HG03103 (cell line): ENCODE data around the gene HOXB5.

Experiments
- ATAC-seq: cut with Tn5 transposase; IDR thresholded peaks from one replicate; pipeline ENCODE4 v1.9.1; 2021; ENCODE audit warnings: low read depth; ENCODE audit not compliant: unreplicated experiment

The HOXB5 gene

DNA sequence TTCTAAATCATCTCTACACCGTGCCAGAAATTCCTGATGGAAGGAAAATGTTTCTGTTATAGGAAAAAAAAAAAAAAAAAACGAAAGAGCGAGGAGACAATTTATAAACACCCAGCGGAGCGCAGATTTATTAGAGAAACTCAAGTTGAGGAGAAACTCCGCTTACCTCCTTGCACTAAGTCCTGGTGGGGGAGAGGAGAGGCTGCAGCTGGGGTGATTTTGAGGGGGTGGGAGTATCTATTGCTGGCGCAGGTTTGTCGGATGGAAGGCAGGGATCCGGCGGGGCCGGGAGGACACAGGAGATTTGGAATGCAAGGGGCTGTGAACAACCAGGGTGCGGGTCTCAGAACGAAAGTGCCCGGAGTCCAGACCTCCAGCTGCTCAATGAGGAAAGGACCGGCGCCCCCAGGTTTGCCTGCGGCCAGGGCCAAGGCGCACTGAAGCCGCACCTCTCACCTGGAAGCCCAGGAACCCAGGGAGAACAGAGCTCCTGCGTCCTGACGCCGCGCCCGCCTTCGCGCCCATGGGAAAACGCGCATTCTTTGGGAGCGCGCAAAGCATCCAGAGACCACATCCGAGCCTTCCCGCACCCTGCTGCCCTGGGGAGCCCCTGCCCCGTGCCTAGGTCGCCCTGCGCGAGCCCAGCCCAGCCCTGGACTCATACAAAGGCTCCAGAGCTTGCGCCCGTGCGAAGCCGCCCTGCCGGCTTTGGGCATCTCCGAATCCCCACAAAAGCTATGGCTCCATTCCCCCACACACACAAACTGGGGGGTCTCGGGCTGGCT is 24.1 kb upstream of the HOXB5 start:
- ATAC-seq, result no peak

DNA sequence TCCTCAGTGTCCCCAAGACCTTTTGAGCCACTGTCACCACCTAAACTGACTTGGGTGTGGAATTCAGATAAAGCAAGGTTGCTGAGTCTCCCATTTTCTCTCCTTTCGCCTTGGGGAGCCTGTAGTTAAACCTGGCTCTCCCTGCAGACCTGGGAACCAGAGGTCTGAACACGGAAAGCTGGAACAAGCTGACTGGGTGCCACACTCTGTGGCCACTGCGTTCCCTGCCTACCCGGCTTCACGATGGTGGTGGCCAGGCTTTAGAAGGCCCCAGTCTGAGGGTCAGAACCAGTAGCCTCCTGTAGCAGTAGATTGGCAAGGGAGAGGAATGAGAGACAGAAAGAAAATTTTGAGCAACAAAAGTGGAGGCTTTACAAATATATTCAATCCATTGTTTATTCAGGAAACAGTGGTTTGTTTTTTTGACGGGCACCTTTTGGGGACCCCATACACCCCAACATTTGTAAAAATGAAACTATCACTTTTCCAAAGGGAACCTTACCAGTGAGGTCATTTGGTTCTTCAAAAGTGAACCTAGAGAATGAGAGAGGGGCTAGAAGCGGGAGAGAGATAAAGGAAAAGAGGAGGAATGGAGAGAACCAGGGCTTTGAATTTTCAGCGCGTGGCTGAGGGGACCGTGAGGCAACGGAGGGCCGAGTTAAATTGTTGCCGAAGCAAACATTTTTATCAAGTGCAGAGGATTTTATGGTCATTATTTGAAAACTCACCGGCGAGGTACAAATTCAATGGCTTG is 23.3 kb upstream of the HOXB5 start:
- ATAC-seq, result no peak

DNA sequence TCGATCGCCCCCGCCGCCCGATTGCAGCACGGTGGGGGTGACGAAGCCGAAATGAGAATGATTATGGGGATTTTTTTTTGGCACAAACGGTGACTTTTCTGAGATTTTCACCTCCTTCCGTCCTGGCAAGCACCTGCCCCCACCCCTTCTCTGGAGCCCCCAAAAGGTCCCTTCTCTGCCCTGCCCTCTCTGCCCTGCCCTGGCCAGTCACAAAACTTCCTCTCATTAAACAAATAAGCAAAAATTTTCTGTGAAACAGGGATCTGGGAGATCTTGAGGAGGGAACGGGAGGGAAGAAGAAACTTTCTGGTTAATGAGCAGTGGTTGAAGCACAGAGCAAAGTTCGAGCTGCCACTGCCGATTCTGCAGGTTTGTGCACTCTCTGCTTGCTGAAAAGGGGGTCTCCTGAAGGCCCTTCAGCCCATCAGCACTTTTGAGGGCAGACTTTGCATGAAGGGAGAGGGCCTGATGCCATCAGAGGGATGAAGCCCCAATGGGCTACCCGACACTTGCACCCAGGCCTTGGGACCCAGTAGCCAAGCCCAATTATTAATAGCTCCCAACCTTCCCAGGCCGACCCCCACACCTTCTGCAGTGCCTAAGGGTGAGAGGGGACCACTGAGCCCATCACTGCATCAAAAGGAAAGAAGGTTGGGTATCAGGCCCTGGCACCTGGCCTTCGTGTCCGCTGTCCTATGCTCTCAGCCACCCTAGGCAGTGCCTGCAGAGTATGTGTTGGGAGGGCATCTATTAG is 22.6 kb upstream of the HOXB5 start:
- no peak for ATAC-seq

DNA sequence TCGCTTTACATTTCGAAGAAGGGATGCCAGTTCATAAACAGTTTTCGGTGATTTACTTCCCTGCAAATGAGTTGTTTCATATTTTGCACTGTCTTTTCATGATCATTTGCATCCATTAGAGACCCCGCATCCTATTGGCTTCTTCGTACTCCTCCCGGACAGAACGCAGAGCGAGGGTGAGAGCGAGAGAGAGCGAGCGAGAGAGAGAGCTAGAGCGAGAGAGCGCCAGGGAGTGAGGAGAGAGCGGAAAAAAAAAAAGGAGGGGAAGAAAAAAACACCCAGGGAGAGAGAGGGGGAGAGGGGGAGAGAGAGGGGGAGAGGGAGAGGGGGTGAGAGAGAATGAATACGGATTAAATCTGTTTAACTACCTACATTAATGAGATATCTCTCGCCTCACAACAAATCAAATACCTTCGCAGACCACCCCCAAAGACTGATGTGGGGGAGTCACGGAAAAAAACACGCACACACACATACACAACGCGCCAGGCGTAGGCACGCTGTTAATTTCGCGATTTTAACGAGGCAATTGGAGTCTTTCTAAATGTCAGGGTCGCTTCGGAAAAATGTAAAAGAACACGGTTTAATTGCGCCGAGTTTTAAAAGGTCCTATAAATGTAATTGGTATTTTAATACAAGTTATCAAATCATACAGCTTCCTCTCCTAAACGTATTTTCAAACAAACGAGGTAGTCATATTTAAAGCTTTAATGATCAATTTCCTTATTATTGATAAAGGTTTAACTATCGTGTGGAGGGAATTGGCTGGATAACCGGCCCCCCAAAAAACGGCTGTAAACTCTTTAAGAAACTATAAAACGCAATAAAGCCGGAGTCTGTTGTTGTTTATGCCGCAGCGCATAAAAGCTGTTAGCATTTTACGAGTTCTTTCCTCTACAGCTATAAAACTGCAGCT is 21.7 kb upstream of the HOXB5 start, which contains the start of gene HOXB8:
Gene HOXB8 (minus strand): TSS at position 246 of the 916 bp plus-strand sequence. CDS start 588 bp downstream, outside the sequence.
- no peak for ATAC-seq

DNA sequence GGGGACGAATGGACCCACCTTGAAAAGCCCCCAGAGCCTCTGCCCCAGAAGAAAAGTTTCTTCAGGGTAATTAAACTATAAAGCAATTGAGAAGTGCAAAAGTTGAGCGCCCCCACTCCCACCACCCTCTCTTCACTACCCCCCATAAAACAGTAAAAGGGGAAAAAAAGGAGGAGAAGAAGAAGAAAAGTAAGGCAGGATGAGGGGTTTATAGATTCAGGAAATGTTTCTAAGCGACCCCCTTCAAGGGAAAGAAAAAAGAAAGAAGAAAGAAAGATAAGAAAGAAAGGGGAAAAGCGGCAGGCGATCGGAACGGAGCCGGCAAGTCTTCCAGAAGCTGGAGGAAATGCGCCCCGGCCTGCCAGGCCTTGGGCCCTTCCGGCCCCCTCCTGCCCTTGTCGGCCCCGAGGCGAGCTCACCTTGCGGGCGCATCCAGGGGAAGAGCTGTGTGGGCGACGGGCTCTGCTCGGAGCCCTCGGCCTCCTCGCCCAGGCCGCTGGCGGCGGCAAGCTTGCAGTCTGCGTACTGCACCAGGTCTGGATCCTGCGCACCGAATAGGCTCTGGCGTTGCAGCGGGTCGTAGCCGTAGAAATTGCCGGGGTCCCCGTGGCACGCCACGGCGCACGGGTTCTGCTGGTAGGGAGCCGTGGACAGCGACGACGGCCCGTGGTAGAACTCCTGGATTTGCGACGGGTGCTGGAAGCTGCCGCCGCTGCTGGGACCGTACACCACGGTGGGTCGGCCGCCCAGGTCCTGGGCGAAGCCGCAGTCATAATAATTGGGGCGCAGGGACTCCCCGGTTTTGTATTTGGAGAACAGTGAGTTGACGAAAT is 20.5 kb upstream of the HOXB5 start:
- ATAC-seq, result no peak

DNA sequence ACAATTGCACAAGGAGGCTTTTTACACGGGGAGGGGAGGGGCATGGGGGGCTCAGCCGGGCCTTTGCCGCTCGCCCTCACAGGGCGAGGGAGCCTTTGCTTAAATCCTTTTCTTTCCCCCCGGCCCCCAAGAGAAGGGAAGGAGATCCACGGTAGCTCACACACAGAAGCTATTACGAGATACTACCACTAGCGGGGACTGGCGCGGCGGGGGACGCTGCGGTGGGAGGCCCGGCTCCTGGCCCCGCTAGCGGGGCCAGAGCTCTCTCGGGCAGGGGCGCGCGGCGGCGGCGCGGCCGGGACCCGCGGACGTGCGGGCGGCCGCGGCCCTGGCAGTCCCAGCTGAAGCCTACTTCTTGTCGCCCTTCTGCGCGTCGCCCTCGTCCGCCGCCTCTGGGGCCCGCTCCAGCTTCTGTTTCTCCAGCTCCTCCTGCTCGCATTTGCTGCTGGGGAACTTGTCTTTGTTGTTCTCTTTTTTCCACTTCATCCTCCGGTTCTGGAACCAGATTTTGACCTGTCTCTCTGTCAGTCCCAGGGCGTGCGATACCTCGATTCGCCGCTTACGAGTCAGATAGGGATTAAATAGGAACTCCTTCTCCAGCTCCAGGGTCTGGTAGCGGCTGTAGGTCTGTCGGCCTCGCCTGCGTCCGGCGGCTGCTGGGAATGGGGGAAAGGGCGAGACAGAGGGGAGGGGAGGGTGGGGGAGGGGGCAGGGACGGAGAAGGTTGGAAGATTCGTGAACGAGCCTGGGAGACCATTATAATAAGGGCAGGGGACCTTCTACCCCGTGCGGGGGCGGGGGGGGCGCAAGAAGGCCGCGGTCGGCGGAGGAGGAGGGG is 19.5 kb upstream of the HOXB5 start:
- no peak for ATAC-seq

DNA sequence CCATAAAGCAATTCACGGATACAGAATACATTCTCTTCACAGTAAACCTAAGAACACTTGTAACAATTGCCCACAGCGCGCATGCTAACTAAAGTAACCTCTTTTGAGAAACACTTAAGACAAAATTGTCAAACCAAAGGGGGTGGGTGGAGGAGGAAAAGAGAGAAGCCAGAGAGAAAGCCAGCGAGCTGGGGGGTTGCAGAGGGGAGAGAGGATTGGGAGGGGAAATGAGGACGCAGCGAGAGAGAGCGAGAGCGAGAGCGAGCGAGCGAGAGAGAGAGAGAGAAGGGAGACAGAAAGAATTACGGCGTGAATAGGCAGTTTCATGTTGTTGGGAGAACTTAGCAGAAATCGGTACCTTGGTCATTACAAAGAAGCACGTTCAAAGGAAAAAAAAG is 18.9 kb upstream of the HOXB5 start:
- ATAC-seq, result no peak

DNA sequence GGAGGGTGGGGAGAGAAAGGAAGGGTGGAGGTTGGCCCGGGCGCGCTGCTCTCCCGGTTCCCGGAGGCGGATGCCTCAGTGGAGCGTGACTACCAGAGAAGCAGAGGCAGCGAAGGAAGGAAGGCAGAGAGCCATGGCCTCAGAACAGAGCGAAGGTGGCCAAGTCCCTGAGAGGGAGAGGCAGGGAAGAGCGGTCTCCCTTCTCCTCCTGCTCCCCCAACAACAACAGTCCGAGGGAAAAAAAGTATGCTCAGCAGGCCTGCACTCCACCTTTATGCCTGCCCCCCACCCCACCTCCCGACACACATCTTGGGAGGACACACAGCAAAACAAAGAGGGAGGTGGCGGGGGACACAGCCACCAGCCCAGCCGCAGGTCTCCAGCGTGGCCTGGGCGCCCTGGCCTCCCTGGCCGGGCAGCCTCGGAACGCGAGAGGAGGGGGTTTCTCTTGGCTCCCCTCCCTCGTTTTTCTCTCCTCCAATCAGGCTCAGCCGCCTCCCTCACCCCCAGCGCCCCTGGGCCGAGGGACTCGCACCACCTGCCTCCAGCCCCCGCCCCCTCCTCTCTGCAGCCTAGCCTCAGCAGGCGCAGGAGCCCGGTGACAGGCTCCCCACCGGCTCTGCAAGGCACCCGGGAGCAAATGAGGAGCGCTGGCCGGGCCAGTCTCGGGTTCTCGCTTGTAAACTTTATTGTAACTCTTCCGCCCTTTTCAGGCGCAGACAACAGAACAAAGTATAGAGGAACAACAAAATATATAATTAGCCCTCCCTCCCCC is 18.3 kb upstream of the HOXB5 start:
- no peak for ATAC-seq

DNA sequence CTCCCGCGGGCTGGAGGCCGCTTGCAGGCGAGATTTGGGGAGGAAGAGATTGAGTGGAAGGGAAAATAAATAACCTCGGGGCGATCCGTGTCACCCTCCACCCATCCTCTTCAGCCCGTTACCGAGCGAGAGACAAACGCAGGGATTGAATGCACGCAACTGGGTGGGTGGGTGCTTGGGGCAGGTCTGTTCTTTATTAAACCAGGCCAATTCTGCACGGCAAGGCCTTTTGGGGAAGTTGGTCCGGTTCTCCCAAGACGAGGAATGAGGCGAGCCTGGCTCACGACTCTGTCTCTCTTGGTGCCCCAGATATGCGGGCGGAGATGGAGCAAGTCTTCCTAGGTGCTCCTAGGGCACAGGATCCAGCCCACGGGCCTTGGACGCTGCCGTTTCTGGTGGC is 17.6 kb upstream of the HOXB5 start:
- no peak for ATAC-seq

DNA sequence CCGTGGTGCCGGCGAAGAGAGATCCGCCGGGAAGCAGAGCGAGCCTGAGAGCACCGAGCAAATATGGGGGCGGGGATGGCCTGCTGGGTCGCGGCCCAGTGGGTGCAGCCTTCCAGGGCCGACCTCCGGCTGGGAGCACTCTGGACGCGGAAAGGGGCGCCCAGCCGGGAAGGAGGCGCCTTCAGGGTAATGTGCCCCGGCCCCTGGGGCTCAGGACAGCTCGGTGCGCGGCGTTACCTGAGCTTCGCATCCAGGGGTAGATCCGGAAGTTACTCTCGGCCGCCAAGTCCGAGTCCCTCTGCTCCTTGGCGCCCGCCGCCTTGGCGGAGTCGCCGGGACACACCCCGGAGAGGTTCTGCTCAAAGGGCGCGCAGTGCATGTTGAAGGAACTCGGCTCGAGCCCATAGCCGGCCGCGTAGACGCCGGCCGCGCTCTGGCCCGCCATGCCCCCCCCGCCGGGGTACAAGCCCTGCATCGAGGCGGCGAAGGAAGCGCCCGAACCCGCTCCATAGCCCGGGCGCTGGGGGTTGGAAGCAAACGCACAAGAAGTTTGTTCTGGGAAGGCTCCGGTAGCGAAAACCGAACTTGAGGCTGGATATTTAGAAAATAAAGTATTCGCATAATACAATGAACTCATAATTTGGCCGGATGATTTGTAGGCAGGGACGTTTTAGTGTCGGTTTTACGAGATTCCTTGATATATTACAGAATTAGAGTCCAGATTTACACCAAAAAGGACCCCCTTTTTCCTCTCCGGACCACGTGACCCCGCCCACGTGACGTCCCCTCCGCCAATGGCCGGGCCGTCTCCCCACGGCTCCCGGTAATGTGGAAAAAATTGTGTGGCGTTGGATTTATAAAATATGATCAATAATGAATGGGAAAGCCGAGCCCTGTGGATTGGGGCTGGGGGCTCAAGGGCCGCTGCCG is 17.0 kb upstream of the HOXB5 start, which contains the start of gene HOXB7:
Gene HOXB7 (minus strand): TSS at position 736 of the 930 bp plus-strand sequence. CDS start 99 bp downstream, at position 637.
- ATAC-seq, result no peak

DNA sequence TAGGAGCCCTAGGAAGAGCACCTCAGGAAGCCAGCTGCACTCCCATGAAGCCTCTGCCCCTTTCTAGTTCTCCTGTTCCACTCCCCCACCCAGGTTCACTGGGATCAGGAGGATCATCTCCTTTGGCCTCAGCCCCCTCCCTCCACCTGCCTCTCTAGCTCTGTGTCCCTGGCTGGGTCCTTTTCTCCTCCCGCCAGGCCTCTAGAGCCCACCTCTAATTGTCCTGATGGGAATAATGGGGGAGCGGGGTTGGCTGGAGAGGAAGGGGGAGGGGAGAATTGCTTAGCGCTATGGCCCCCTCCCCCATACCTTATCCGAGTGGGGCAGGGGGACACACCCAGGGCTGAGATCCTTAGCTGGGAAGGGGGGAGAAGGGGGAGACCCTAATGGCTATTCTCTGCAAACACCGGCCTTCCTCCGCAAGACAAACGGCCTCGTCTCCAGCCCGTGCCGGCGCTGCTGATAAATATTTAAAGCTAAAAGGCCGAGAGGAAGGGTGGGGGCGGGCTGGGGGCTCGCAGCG is 16.2 kb upstream of the HOXB5 start:
- no peak for ATAC-seq

DNA sequence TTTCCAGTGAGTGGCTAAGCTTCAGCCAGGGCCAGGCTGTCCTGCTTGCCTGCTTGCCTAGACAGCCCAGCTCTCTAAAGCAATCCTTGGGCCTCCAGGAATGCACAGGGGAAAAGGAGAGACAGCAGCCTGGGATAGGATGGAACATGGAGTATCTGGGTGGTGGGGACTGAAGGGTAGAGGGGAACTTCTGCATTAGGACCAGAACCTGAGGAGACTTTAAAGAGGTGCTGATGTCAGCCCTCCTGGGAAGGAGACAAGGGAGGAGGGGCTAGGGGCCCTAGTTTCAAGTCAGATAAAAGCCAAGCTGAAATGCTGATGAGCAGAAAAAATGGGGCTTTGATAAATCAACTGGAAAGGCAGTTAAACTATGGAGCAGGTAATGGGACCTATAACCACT is 15.5 kb upstream of the HOXB5 start:
- ATAC-seq, result no peak

DNA sequence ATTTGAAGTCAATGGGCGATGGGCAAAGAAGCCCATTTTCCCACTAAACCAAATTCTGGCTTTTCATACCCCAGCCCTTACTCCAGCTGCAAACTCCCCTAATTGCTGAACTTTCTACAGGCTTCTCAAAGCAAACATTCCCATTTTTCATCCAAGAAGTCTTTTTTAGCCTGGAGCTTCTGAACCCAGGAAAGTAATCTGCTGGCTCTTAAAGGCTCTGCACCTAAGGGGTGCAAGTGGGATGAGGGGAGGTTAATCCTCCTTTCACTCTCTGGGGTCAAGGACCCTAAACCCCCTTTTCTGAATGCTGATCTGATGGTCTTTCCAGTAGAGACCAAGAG is 14.9 kb upstream of the HOXB5 start:
- no peak for ATAC-seq

DNA sequence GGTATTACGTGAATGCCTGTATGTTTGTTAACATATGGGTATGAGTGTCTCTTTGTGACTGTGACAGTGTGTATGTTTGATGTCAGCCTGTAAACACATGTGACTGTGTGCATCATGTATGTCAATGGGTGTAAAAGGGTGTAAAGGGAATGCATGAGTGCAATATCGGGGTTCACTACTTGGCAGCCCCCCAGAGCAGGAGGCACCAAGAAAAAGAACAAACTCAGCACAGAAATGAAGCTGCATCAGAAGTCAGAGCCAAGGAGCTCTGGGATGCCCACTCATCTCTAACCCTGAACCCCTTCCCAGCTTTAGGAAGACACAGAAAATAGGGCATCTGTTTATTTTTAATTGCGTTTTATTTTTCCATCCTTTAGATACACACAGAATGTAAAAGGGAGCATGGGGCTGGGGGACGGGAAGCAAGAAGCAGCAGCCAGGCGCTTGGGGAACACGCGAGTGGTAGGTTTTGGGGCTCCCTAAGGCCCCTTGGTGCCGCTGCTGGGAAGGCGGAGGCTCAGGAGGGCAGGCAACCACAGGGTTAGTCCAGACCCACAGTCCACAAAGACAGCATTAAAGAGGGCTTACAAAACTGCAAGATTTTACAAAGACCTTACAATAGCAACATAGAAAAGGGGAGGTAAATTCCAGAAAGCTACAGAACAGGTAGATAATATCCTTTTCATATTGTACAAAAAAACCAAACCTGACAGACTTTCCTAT is 13.5 kb upstream of the HOXB5 start:
- no peak for ATAC-seq

DNA sequence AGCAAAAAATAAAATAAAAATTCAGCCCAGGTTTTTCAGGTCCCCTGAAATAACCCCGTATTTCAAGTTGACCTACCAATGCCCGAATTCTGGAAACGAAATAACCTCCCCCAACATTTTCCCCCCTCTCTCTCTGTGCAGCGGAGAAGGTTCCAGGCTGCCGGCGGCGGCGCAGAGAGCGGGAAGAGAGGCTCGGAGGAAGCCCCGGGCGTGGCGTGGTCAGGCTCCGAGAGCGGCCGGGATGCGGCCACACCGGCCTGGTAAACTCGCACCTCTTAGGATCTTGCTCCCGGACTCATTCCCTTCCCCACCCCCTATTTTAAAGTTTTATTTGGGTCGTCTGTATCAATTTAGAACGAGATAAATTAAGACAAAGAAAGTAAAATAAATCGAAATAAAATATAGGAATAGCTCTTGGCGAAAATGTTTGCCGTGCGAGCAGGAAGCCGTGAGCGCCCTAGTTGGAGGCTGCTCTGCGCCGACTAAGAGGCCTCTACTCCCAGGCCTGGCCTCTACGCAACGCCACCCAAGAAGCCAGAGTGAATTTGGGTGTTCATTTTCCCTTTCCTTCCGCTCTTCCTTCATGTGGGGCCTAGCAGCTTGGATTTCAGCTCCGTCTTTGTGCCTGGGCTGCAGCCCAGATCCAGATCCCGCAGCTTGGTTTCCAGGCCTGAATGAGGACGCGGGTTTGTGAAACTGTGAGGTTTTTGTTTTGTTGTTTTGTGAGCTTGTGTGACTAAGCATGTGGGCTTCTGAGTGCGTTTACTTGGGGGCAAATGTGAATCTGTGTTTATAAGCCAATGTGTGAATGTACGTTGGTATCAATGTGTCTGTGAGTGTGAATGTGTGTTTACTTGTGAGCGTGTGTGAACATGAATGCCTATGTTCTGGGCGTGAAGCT is 12.7 kb upstream of the HOXB5 start:
- ATAC-seq, result no peak
